HepG2 (cell line): Measurements from ENCODE around the gene NBR1. TPM values are rescaled to one million over a fixed set of nuclear protein-coding genes. Genes with fewer than 3 reads are reported as not detected.
A peak's percentile ranks its signal among the peaks of the same experiment; 100 is the strongest.
"Not testable (repeated sequence)": the region's sequence is repeated elsewhere in the genome, so short reads cannot be mapped to it uniquely, and the experiment has no call there.

Experiments
- ATAC-seq: fragments of 200-7000 bp; cut with Tn5 transposase; 3 replicates; pipeline ENCODE4 v1.9.1; 2020; ENCODE audit warnings: mild to moderate bottlenecking, moderate library complexity
- BruUV-seq: library from RNA; stranded (reverse); fragments of 400-500 nt; replicated peaks from 2 replicates; lab custom pipeline; 2021; lab: Mats Ljungman, UMichigan
- CTCF ChIA-PET: fragments of 300-600 bp; formaldehyde crosslinking; extraction: SDS; loops from one replicate; lab custom pipeline; 2021; ENCODE audit warnings: low total read pairs, inconsistent platforms, low intra/inter-chr PET ratio; lab: Yijun Ruan, JAX
- POLR2A ChIA-PET: fragments of 350-600 bp; sonication (Branson Sonifier 250); formaldehyde crosslinking; loops from one replicate; lab custom pipeline; 2020; ENCODE audit warnings: antibody characterized with exemption, inconsistent platforms; lab: Yijun Ruan, JAX
- DNase-seq: peaks from one replicate; pipeline ENCODE4 v3.0.0-alpha.2; 2015; ENCODE audit warnings: low spot score
- FAIRE-seq: peaks from 3 replicates; lab custom pipeline; 2011; peaks lifted over from hg19 to GRCh38; lab: Jason Lieb, UNC
- H2AFZ ChIP-seq: one replicate; pipeline ENCODE4 v1.6.1; 2011; ENCODE audit warnings: low read length, inconsistent platforms
- H3K27ac ChIP-seq: fragments of 300-600 bp; 3 replicates; pipeline ENCODE4 v1.8.0; 2011; ENCODE audit warnings: mixed run types, mild to moderate bottlenecking, mixed read lengths, low read length, inconsistent platforms; ENCODE audit not compliant: insufficient read depth; ENCODE audit errors: extremely low read length
- H3K27me3 ChIP-seq, 2 experiments: fragments of 200-600 bp in 1 of 2; 2 replicates in 1 of 2; 3 replicates in 1 of 2; pipeline versions ENCODE4 v1.6.0 to v1.8.0; 2011; ENCODE audit warnings: low read length in 2 of 2, mild to moderate bottlenecking in 2 of 2, moderate library complexity in 2 of 2, inconsistent platforms in 1 of 2; ENCODE audit not compliant: insufficient read depth in 2 of 2, control insufficient read depth in 1 of 2
- H3K36me3 ChIP-seq, 2 experiments: fragments of 200-600 bp in 1 of 2; replicated peaks in 1 of 2; 2 replicates in 1 of 2; 3 replicates in 1 of 2; pipeline versions ENCODE4 v1.5.1 to v1.8.0; 2011; ENCODE audit warnings: low read length in 2 of 2, inconsistent platforms in 1 of 2; ENCODE audit not compliant: insufficient read depth in 2 of 2, control insufficient read depth in 1 of 2
- H3K4me1 ChIP-seq: 2 replicates; pipeline ENCODE4 v1.5.1; 2012; ENCODE audit warnings: low read length, inconsistent platforms; ENCODE audit not compliant: insufficient read depth
- H3K4me2 ChIP-seq: 2 replicates; pipeline ENCODE4 v1.6.0; 2011; ENCODE audit warnings: low read depth, low read length, inconsistent platforms
- H3K4me3 ChIP-seq, 3 experiments: fragments of 200-600 bp in 1 of 3; sonication (generic), shearing (Covaris generic) in 1 of 3; replicated peaks in 1 of 3; 2 replicates each; pipeline ENCODE4 v1.5.1; 2011 to 2016; ENCODE audit warnings: low read length in 3 of 3, inconsistent platforms in 2 of 3, low read depth in 2 of 3, mild to moderate bottlenecking in 2 of 3, control low read depth in 1 of 3, mixed read lengths in 1 of 3; ENCODE audit not compliant: insufficient read depth in 1 of 3
- H3K79me2 ChIP-seq: one replicate; pipeline ENCODE4 v1.6.1; 2011; ENCODE audit warnings: low read length, inconsistent platforms; ENCODE audit not compliant: insufficient read depth
- H3K9ac ChIP-seq: 2 replicates; pipeline ENCODE4 v1.6.0; 2011; ENCODE audit warnings: mild to moderate bottlenecking, low read depth, low read length, inconsistent platforms; ENCODE audit not compliant: insufficient read depth
- H3K9me3 ChIP-seq: 2 replicates; pipeline ENCODE4 v1.5.1; 2012; ENCODE audit warnings: mild to moderate bottlenecking, low read length
- H4K20me1 ChIP-seq: 2 replicates; pipeline ENCODE4 v1.6.0; 2011; ENCODE audit warnings: inconsistent platforms, mild to moderate bottlenecking, low read length, moderate library complexity; ENCODE audit not compliant: insufficient read depth
- WGBS: methylation state at CpG from one replicate; pipeline ENCODE4 v1.1.6; 2017; ENCODE audit warnings: low lambda C conversion rate; 5-methylcytosine and 5-hydroxymethylcytosine counted together
- in situ Hi-C: cut with HindIII; loops from 2 replicates; pipeline ENCODE4 v1.10.0; 2017; ENCODE audit warnings: low pct_unique_long_range_greater_than_20kb; ENCODE audit not compliant: extremely low pct_ligation_motif_present
- intact Hi-C: fragments of 100-400 bp; cut with micrococcal nuclease; formaldehyde crosslinking; loops from one replicate; pipeline ENCODE4 v1.10.0; 2022; ENCODE audit not compliant: unreplicated experiment
- polyA plus RNA-seq, 8 experiments: library from polyadenylated mRNA; depleted of rRNA in 3 of 8; stranded (reverse) in 7 of 8; unstranded in 1 of 8; fragments of >200 nt; fragmentation: Illumina TruSeq in 4 of 8; extraction: Trizol in 4 of 8; gene quantifications; 2 replicates each; pipeline versions ENCODE4 v1.2.1 to v1.2.3, GENCODE V29; 2011 to 2016; ENCODE audit warnings: low read depth in 4 of 8, missing spikeins in 1 of 8, mixed read lengths in 1 of 8; ENCODE audit not compliant: insufficient read depth in 1 of 8
- total RNA-seq, 5 experiments: library from RNA; depleted of rRNA; stranded (reverse); fragments of >200 nt; fragmentation: Illumina TruSeq; extraction: Trizol; gene quantifications; 2 replicates each; pipeline ENCODE4 v1.2.3, GENCODE V29; 2016; ENCODE audit warnings: low read depth in 1 of 5

NBR1 gene
- total and polyA plus RNA-seq, 2 of the 13 experiments (the other 11 are each of a cell fraction or from before 2014, with no cell fraction given), result 51.7 to 121 TPM

GRCh38 chr17:43233263-43233662 is 62.2 kb downstream of the NBR1 start:
- FAIRE-seq, H3K9ac ChIP-seq, intact Hi-C loops, H4K20me1 ChIP-seq, H3K27me3 ChIP-seq, DNase-seq, in situ Hi-C loops, BruUV-seq, CTCF ChIA-PET, H3K4me2 ChIP-seq, H3K9me3 ChIP-seq, H3K4me1 ChIP-seq, POLR2A ChIA-PET, H3K36me3 ChIP-seq, ATAC-seq, H3K27ac ChIP-seq, H3K79me2 ChIP-seq, H3K4me3 ChIP-seq, H2AFZ ChIP-seq: not testable (repeated sequence)
- WGBS, result 3% methylated on average over 5 of the region's 15 CpGs

DNA sequence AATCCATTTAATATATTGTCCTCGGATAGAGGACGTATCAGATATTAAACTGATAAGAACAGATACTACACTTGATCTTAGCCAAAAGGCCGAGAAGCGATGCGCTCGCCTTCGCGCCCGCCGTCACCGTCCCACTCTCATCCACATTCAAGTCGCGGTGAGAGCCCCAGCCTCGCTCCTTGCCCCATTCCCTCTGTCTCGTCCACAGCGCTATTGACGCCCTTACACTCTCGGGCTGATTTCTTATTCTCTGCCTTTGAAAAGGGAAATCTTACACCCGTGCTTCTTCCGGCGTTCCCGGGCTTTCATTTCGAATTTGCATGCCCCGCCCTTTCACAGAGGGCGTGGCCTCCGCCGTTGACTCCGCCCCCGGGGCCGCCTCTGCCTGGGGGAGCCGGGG is 62.9 kb downstream of the NBR1 start, which contains the start of gene RNU2-1:
Gene RNU2-1, minus strand, starts transcription at position 101 of the 400 bp plus-strand sequence.
- FAIRE-seq, BruUV-seq, H4K20me1 ChIP-seq, H3K27ac ChIP-seq, H3K79me2 ChIP-seq, H3K4me3 ChIP-seq, H3K9ac ChIP-seq, H3K27me3 ChIP-seq, in situ Hi-C loops, H3K4me1 ChIP-seq, intact Hi-C loops, ATAC-seq, DNase-seq, H3K9me3 ChIP-seq, H3K4me2 ChIP-seq, H3K36me3 ChIP-seq, H2AFZ ChIP-seq, POLR2A ChIA-PET, CTCF ChIA-PET: not testable (repeated sequence)
- no CpG with 5 or more reads among the region's 31 CpGs for WGBS

DNA sequence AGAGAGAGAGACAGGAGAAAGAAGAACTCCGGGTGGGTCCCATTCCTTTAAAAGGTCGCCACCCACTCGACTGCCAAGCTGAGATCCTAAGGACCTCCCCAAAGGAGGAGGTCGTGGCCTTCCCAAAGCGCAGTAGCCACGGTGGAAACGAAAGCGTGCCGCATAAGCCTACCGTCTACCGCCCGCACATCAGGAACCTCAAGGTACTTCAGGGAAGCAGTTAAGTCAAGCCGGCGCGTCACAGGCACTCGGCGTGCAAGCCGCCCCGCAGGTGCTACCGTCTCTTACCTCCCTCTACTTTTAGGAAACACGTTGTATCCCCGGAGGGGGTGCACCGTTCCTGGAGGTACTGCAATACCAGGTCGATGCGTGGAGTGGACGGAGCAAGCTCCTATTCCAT is 68.6 kb downstream of the NBR1 start:
- H3K27ac ChIP-seq, H3K79me2 ChIP-seq, FAIRE-seq, H3K4me1 ChIP-seq, H3K9me3 ChIP-seq, H3K27me3 ChIP-seq, in situ Hi-C loops, H3K4me3 ChIP-seq, H3K36me3 ChIP-seq, BruUV-seq, CTCF ChIA-PET, H2AFZ ChIP-seq, intact Hi-C loops, H4K20me1 ChIP-seq, POLR2A ChIA-PET, DNase-seq, H3K4me2 ChIP-seq, H3K9ac ChIP-seq: not testable (repeated sequence)
- ATAC-seq, result peak; percentile 49
- WGBS, result no CpG with 5 or more reads among the region's 26 CpGs

DNA sequence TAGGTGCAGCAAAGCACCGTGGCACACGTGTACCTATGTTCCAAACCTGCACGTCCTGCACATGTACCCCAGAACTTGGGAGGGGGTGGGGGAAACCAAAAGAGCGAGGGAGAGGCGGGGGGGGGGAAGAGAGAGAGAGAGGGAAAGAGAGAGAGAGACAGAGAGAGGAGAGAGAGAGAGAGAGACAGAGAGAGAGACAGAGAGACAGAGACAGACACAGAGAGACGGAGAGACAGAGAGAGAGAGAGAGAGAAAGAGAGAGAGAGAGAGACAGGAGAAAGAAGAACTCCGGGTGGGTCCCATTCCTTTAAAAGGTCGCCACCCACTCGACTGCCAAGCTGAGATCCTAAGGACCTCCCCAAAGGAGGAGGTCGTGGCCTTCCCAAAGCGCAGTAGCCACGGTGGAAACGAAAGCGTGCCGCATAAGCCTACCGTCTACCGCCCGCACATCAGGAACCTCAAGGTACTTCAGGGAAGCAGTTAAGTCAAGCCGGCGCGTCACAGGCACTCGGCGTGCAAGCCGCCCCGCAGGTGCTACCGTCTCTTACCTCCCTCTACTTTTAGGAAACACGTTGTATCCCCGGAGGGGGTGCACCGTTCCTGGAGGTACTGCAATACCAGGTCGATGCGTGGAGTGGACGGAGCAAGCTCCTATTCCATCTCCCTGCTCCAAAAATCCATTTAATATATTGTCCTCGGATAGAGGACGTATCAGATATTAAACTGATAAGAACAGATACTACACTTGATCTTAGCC is 69.8 kb downstream of the NBR1 start:
- CTCF ChIA-PET, FAIRE-seq: not testable (repeated sequence)
- WGBS, result no CpG with 5 or more reads among the region's 34 CpGs

More for the DNA sequence above, 69.8 kb downstream of the NBR1 start:
- H3K36me3 ChIP-seq, H3K79me2 ChIP-seq, H3K4me1 ChIP-seq, H3K27me3 ChIP-seq, H4K20me1 ChIP-seq, H3K27ac ChIP-seq, in situ Hi-C loops, POLR2A ChIA-PET, H3K4me2 ChIP-seq, H3K9ac ChIP-seq, H3K4me3 ChIP-seq, H3K9me3 ChIP-seq, intact Hi-C loops, DNase-seq, H2AFZ ChIP-seq, BruUV-seq: not testable (repeated sequence)
- peak; percentile 57 for ATAC-seq
